Right hindlimb (tissue), 1 donor: Measurements from ENCODE around the gene MTSS2.

ENCODE experiments used
- DNase-seq: peaks from one replicate; pipeline ENCODE4 v3.0.0-alpha.2; 2018

Gene MTSS2

GRCh38 chr16:70665806-70666735, 19.8 kb downstream of the MTSS2 start:
- DNase-seq, result no peak

GRCh38 chr16:70665113-70665694, 20.6 kb downstream of the MTSS2 start:
- DNase-seq, result no peak

- no peak for DNase-seq
Measured at GRCh38 chr16:70664325-70665112, 21.3 kb downstream of the MTSS2 start.

GRCh38 chr16:70663524-70664324, 22.1 kb downstream of the MTSS2 start:
- DNase-seq, result no peak

- DNase-seq, result no peak
Measured at GRCh38 chr16:70662991-70663523, 22.8 kb downstream of the MTSS2 start.

GRCh38 chr16:70661918-70662641, 23.8 kb downstream of the MTSS2 start:
- peak; percentile 80 for DNase-seq

GRCh38 chr16:70661534-70661917, 24.3 kb downstream of the MTSS2 start:
- no peak for DNase-seq

- DNase-seq, result no peak
Measured at GRCh38 chr16:70660672-70661350, 25.0 kb downstream of the MTSS2 start.

GRCh38 chr16:70659953-70660671, 25.7 kb downstream of the MTSS2 start:
- DNase-seq, result no peak

GRCh38 chr16:70659546-70659945, 26.3 kb downstream of the MTSS2 start:
- DNase-seq, result no peak

GRCh38 chr16:70658921-70659320, 26.9 kb downstream of the MTSS2 start:
- no peak for DNase-seq

GRCh38 chr16:70657956-70658355, 27.9 kb downstream of the MTSS2 start:
- no peak for DNase-seq

- no peak for DNase-seq
Measured at GRCh38 chr16:70656712-70657263, 29.1 kb downstream of the MTSS2 start.

- no peak for DNase-seq
Measured at GRCh38 chr16:70656065-70656711, 29.7 kb downstream of the MTSS2 start.

GRCh38 chr16:70653809-70654771, 31.8 kb downstream of the MTSS2 start:
- DNase-seq, result peak; percentile 92

- no peak for DNase-seq
Measured at GRCh38 chr16:70653406-70653805, 32.4 kb downstream of the MTSS2 start.

GRCh38 chr16:70652322-70652721, 33.5 kb downstream of the MTSS2 start:
- DNase-seq, result no peak

GRCh38 chr16:70651524-70651923, 34.3 kb downstream of the MTSS2 start:
- no peak for DNase-seq
